ENCODE measurements around the gene PC.

- no peak for TF ChIP-seq CTCF (IDR thresholded peaks at IDR 0.05 in 4 of 5, conservative IDR thresholded peaks at IDR 0.05 in 1 of 5)
- TF ChIP-seq POLR2A (IDR thresholded peaks at IDR 0.05) = no peak
Measured at GRCh38 chr11:66845143-66845875, 112.9 kb downstream of the PC start.

All from gastrocnemius medialis (tissue), 4 donors.